Measurements from ENCODE around the gene EGFL7. TPM values are rescaled to one million over a fixed set of nuclear protein-coding genes. Genes with fewer than 3 reads are reported as not detected.

The EGFL7 gene
- total RNA-seq, 2 donors from 2014 or later, result 49.3 to 118 TPM

DNA sequence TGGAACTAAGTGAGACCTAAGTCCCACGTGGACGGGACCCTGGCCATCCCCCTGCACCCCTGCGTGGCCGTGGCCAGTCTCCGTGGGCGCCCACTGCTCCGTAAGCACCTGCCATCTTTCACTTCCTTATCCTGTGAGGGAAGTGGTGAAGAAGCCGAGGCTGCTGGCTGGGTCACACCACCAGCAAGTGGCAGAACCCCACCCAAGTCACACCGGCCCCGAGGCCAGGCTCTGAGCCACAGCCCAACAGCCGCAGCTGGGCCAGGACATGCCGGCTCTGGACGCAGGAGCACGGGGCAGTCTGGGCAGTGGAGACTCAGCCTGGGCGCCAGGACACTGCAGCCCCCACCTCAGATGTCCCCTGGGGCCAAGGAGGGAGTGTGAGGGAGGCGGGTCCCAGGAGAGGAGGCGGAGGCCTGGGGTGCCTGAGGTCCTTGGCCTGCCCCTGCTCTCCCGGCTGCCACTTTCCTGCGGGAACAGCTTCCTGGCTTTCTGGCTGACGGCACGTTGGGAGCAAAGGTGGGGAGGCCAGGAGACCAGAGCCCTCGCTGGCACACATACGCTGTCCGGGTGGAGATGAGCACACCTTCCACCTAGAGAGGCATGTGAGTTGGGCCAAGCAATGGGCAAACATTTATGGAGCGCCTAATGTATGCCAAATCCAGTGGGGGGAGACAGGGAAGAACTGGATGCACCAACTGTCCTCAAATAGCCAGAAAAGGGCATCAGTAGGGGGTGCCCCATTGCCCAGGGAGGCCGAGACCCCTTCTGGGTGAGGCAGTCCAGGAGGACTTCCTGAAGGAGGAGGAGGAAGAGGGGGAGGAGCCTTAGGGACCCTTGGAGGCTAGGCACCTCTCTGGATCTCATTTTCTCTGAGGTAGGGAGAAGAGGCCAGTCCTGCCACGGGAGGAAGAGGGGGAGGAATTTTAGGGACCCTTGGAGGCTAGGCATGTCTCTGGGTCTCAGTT, 43.9 kb upstream of the EGFL7 start:
- intact Hi-C loops (cut with DNase I), result no loop called here
- Histone ChIP-seq H3K9me3 (no peaks in the 10 kb centered on the region), H3K27me3 (replicated peaks; ENCODE audit: insufficient read depth) (no peaks in the 10 kb centered on the region), H3K27ac (no peak overlapping the region), H3K36me3 (no peaks in the 10 kb centered on the region), H3K4me1 (replicated peaks) (peaks cover 9% of the 10 kb centered on the region), H3K4me3 (no peak overlapping the region)
- no peak for DNase-seq (ENCODE audit: low spot score)
- 75% methylated on average over 27 of the region's 27 CpGs for WGBS
- TF ChIP-seq POLR2AphosphoS5 (IDR thresholded peaks at IDR 0.05) (no peak), CTCF (IDR thresholded peaks at IDR 0.05) (no peak), POLR2A (IDR thresholded peaks at IDR 0.05) (no peak)

DNA sequence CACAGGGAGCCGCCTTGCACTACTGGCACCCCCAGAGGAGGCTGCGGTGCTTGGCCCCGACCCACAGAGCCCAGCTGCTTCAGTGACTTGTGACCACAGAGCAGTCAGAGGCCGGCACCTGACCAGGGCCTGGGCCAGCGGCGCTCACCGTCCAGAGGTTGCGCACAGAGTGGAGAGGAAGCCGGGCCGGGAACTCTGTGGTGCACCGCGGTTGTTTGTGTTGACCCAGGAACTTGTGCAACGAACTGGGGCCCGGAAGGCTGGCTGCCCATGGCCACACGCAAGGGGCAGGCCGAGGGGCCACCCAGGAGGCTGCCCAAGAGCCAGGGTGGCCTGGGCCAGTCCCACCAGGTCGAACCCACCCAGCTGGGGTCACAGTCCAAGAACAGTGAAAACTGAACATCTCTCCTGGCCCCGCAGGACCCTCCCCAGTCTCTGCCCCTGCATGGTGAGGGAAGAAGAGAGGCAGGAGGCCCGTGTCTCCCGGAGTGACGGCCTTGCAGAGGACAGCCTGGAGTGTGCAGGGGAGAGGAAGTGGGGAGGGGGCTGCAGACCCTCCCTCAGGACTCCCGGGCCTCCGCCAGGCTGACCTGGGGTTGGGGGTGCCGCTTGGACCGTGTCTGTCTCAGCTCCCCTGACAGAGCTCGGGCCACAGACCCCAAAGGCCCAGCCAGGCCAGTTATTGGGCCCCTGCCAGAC, 42.8 kb upstream of the EGFL7 start:
- H3K9me3 ChIP-seq, result no peaks in the 10 kb centered on the region
- intact Hi-C loops (cut with DNase I), result loop anchor here (5.0 kb wide), 1 partner anchor 73 kb away; the partner anchor contains the start of gene NOTCH1
- no peak for TF ChIP-seq POLR2A (IDR thresholded peaks at IDR 0.05)
- TF ChIP-seq CTCF (IDR thresholded peaks at IDR 0.05), result no peak
- TF ChIP-seq POLR2AphosphoS5 (IDR thresholded peaks at IDR 0.05), result no peak
- H3K27me3 ChIP-seq (replicated peaks; ENCODE audit: insufficient read depth), result no peaks in the 10 kb centered on the region
- WGBS, result 79% methylated on average over 26 of the region's 26 CpGs
- no peak for DNase-seq (ENCODE audit: low spot score)
- peak overlapping the region in 1 of 2 donors; percentile 58 for H3K27ac ChIP-seq
- peaks cover 12% of the 10 kb centered on the region for H3K4me1 ChIP-seq (replicated peaks)
- no peaks in the 10 kb centered on the region for H3K36me3 ChIP-seq
- no peak overlapping the region for H3K4me3 ChIP-seq

DNA sequence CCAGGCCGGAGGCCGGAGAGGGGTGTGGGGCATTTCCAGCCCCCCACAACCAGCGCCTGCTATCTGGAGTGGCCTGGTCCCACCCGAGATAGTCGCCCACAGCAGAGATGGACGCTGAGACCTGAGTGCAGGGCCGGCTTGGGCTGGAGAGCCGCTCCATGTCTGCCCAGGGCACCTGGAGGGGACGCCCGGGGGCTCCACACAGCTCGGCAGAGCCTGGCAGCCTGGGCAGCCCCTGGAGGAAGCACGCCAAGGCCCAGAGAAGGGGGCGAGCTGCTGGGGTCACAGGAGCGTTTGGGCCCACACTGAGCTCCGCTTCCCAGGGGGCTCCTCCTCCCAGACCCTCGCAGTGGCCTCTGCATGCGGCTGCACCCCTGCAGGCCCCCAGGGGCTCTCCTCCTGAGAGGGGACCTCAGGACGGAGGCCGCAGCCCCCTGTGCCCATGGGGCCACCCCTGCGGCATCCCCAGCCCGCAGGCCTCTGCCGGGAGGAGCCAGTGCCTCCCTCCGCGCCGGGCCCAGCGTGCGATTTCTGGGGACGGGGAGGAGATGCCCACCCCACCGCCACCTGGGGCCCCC, 42.2 kb upstream of the EGFL7 start:
- no peaks in the 10 kb centered on the region for H3K36me3 ChIP-seq
- H3K9me3 ChIP-seq, result no peaks in the 10 kb centered on the region

DNA sequence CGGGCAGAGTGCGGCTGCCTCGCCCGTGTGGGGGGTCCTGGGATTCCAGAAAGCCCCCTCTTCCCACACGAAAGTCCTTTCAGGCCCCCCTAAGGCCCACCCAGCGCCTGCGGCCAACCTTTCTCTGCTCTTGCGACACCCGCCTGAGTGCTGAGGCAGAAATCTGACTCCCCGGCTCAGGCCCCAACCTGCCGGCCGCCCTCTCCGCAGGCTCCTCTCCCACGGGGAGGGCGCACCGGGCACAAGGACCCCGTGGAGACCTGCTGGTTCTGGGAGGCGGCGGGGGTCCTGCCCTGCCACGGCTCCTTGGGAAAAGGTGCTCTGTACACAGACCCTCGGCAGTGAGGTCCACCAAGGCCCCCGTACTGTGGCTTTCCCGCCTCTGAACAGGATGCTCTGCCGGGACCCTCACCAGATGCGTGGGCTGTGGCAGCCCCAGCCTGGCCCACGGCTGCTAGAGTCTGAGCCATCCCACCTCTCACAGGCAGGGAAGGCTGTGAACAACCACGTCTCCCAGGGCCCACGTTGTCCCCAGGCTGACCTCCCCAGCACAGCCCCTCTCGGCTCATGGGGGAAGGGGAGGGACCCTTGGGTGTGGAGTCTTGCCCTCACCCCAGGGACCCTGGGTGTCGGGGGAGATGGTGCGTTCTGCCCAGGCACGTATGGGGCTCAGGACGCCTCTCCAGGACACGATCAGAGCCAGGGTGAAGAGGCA, 41.5 kb upstream of the EGFL7 start:
- no peaks in the 10 kb centered on the region for H3K27me3 ChIP-seq (replicated peaks; ENCODE audit: insufficient read depth)
- WGBS, result 37% methylated on average over 31 of the region's 34 CpGs
- no peaks in the 10 kb centered on the region for H3K36me3 ChIP-seq
- no peaks in the 10 kb centered on the region for H3K9me3 ChIP-seq
- peaks cover 8% of the 10 kb centered on the region for H3K4me1 ChIP-seq (replicated peaks)
- peak overlapping the region; percentile 36 to 58 for H3K27ac ChIP-seq
- peak; percentile 53 for DNase-seq (ENCODE audit: low spot score)
- peak overlapping the region in 1 of 2 donors; percentile 12 for H3K4me3 ChIP-seq
- TF ChIP-seq POLR2AphosphoS5 (IDR thresholded peaks at IDR 0.05) (peak; percentile 18), POLR2A (IDR thresholded peaks at IDR 0.05) (no peak)
- intact Hi-C loops (cut with DNase I), result loop anchor here (5.0 kb wide), 1 partner anchor 74 kb away; the partner anchor contains the start of gene NOTCH1

More for the DNA sequence above, 42.2 kb upstream of the EGFL7 start:
- TF ChIP-seq POLR2A (IDR thresholded peaks at IDR 0.05), result no peak
- TF ChIP-seq POLR2AphosphoS5 (IDR thresholded peaks at IDR 0.05), result no peak
- peak overlapping the region; percentile 36 to 58 for H3K27ac ChIP-seq
- no peaks in the 10 kb centered on the region for H3K27me3 ChIP-seq (replicated peaks; ENCODE audit: insufficient read depth)
- 70% methylated on average over 28 of the region's 29 CpGs for WGBS
- no peak for DNase-seq (ENCODE audit: low spot score)
- intact Hi-C loops (cut with DNase I), result loop anchor here (5.0 kb wide), 1 partner anchor 73 kb away; the partner anchor contains the start of gene NOTCH1
- peak overlapping the region in 1 of 2 donors; percentile 12 for H3K4me3 ChIP-seq
- peaks cover 14% of the 10 kb centered on the region for H3K4me1 ChIP-seq (replicated peaks)

- DNase-seq (ENCODE audit: low spot score), result no peak
- Histone ChIP-seq H3K4me3 (no peak overlapping the region), H3K4me1 (replicated peaks) (peaks cover 7% of the 10 kb centered on the region), H3K36me3 (no peaks in the 10 kb centered on the region), H3K9me3 (no peaks in the 10 kb centered on the region), H3K27me3 (replicated peaks; ENCODE audit: insufficient read depth) (no peaks in the 10 kb centered on the region), H3K27ac (peak overlapping the region; percentile 36 to 58)
- TF ChIP-seq POLR2A (IDR thresholded peaks at IDR 0.05), result no peak
- TF ChIP-seq CTCF (IDR thresholded peaks at IDR 0.05), result no peak
- no peak for TF ChIP-seq POLR2AphosphoS5 (IDR thresholded peaks at IDR 0.05)
- intact Hi-C loops (cut with DNase I), result loop anchor here (5.0 kb wide), 1 partner anchor 74 kb away; the partner anchor contains the start of gene NOTCH1
- 75% methylated on average over 7 of the region's 10 CpGs for WGBS
Observed at GRCh38 chr9:136621734-136622093, 41.0 kb upstream of the EGFL7 start.

Measured in prostate gland (tissue), 2 donors.